Endothelial cell of umbilical vein (primary cell): ENCODE data around the gene MYO15A. TPM values are rescaled to one million over a fixed set of nuclear protein-coding genes. Genes with fewer than 3 reads are reported as not detected.

ENCODE experiments used
- BruUV-seq: library from RNA; stranded (reverse); fragments of 400-500 nt; replicated peaks from 2 replicates; lab custom pipeline; 2021; lab: Mats Ljungman, UMichigan
- CTCF ChIA-PET: fragments of 300-600, 350-600 bp; sonication (Branson Sonifier 250); formaldehyde crosslinking; loops from one replicate; lab custom pipeline; 2021; ENCODE audit warnings: antibody characterized with exemption, inconsistent platforms; lab: Charles Lee
- POLR2A ChIA-PET: fragments of 300-600, 350-600 bp; sonication (Branson Sonifier 250); formaldehyde crosslinking; loops from one replicate; lab custom pipeline; 2021; ENCODE audit warnings: antibody characterized with exemption, inconsistent platforms; lab: Charles Lee
- DNase-seq: peaks from one replicate; pipeline ENCODE4 v3.0.0-alpha.2; 2011; ENCODE audit warnings: low read depth, low spot score
- FAIRE-seq: peaks from 2 replicates; lab custom pipeline; 2011; peaks lifted over from hg19 to GRCh38; lab: Jason Lieb, UNC
- H2AFZ ChIP-seq: 2 replicates; pipeline ENCODE4 v1.6.0; 2012; ENCODE audit warnings: low read depth, low read length, control low read depth, inconsistent platforms
- H3K27ac ChIP-seq: 2 replicates; pipeline ENCODE4 v1.5.1; 2011; ENCODE audit warnings: low read depth, mild to moderate bottlenecking, control low read depth, low read length, moderate library complexity; ENCODE audit not compliant: insufficient read depth
- H3K27me3 ChIP-seq, 2 experiments: 2 replicates each; pipeline versions ENCODE4 v1.6.0 to v1.6.1; 2011; ENCODE audit warnings: low read length in 2 of 2, mixed read lengths in 1 of 2; ENCODE audit not compliant: control insufficient read depth in 2 of 2, insufficient read depth in 2 of 2
- H3K36me3 ChIP-seq, 2 experiments: 2 replicates in 1 of 2; 3 replicates in 1 of 2; pipeline ENCODE4 v1.5.1; 2011; ENCODE audit warnings: low read length in 2 of 2, mild to moderate bottlenecking in 1 of 2, moderate library complexity in 1 of 2; ENCODE audit not compliant: control insufficient read depth in 2 of 2, insufficient read depth in 2 of 2; ENCODE audit errors: extremely low read depth in 1 of 2
- H3K4me1 ChIP-seq: 3 replicates; pipeline ENCODE4 v1.5.1; 2011; ENCODE audit warnings: mild to moderate bottlenecking, low read length; ENCODE audit not compliant: control insufficient read depth, insufficient read depth; ENCODE audit errors: extremely low read depth
- H3K4me2 ChIP-seq: 2 replicates; pipeline ENCODE4 v1.6.1; 2011; ENCODE audit warnings: low read length, control low read depth, mixed read lengths; ENCODE audit not compliant: insufficient read depth
- H3K4me3 ChIP-seq, 3 experiments: fragments of 200-600 bp in 1 of 3; sonication (generic), shearing (Covaris generic) in 1 of 3; replicated peaks in 1 of 3; 2 replicates each; pipeline ENCODE4 v1.5.1; 2011 to 2016; ENCODE audit warnings: control low read depth in 3 of 3, low read length in 3 of 3, mild to moderate bottlenecking in 2 of 3, inconsistent platforms in 1 of 3, low read depth in 1 of 3, moderate library complexity in 1 of 3; ENCODE audit not compliant: insufficient read depth in 1 of 3
- H3K79me2 ChIP-seq: 2 replicates; pipeline ENCODE4 v1.6.0; 2012; ENCODE audit warnings: low read length, inconsistent platforms; ENCODE audit not compliant: control insufficient read depth, insufficient read depth
- H3K9ac ChIP-seq: replicated peaks from 2 replicates; pipeline ENCODE3; 2011; ENCODE audit warnings: low read length, control low read depth; ENCODE audit not compliant: insufficient read depth; ENCODE audit errors: extremely low read depth
- H3K9me1 ChIP-seq: replicated peaks from 3 replicates; pipeline ENCODE4 v1.6.0; 2011; ENCODE audit warnings: mild to moderate bottlenecking, low read length; ENCODE audit not compliant: control insufficient read depth, insufficient read depth; ENCODE audit errors: extremely low read depth
- H3K9me3 ChIP-seq: replicated peaks from 2 replicates; pipeline ENCODE4 v1.5.1; 2012; ENCODE audit warnings: low read length, inconsistent platforms; ENCODE audit not compliant: control insufficient read depth, insufficient read depth
- H4K20me1 ChIP-seq: replicated peaks from 2 replicates; pipeline ENCODE3; 2011; ENCODE audit warnings: mild to moderate bottlenecking, low read length; ENCODE audit not compliant: control insufficient read depth, insufficient read depth; ENCODE audit errors: extremely low read depth
- EZH2 ChIP-seq: IDR thresholded peaks from 2 replicates; pipeline ENCODE4 v1.6.1; 2012; ENCODE audit warnings: borderline replicate concordance, low read depth, mild to moderate bottlenecking, moderate library complexity, low read length, inconsistent platforms; ENCODE audit not compliant: severe bottlenecking
- FOS ChIP-seq: IDR thresholded peaks from 2 replicates; pipeline ENCODE4 v1.6.1; 2011; ENCODE audit warnings: mild to moderate bottlenecking, low read length, moderate library complexity, borderline replicate concordance; ENCODE audit not compliant: insufficient read depth
- GATA2 ChIP-seq: IDR thresholded peaks from 2 replicates; pipeline ENCODE4 v1.7.0; 2011; ENCODE audit warnings: low read depth, mild to moderate bottlenecking, moderate library complexity, mixed read lengths, low read length; ENCODE audit not compliant: insufficient read length, insufficient read depth
- JUN ChIP-seq: IDR thresholded peaks from 2 replicates; pipeline ENCODE4 v1.6.1; 2011; ENCODE audit warnings: borderline replicate concordance, low read depth; ENCODE audit not compliant: insufficient read length, insufficient read depth
- MYC ChIP-seq: IDR thresholded peaks from one replicate; pipeline ENCODE4 v1.6.1; 2011; ENCODE audit warnings: mild to moderate bottlenecking, low read depth, low read length
- POLR2A ChIP-seq: IDR thresholded peaks from 2 replicates; pipeline ENCODE4 v1.6.1; 2012; ENCODE audit warnings: low read depth, mild to moderate bottlenecking, control low read depth, low read length
- POLR2AphosphoS5 ChIP-seq: IDR thresholded peaks from 2 replicates; pipeline ENCODE4 v1.6.1; 2012; ENCODE audit warnings: low read depth, mild to moderate bottlenecking, control low read depth, low read length, moderate library complexity; ENCODE audit not compliant: insufficient read depth
- dilution Hi-C: fragments of 300-500 bp; cut with MboI; formaldehyde crosslinking; loops from one replicate; pipeline ENCODE4 v1.15.0; 2019; ENCODE audit warnings: low sequenced_read_pairs; ENCODE audit not compliant: extremely low pct_ligation_motif_present
- intact Hi-C: fragments of 100-400 bp; cut with micrococcal nuclease; formaldehyde crosslinking; loops from one replicate; pipeline ENCODE4 v1.10.0; 2022
- polyA plus RNA-seq, 4 experiments: library from polyadenylated mRNA; depleted of rRNA in 3 of 4; stranded (reverse) in 3 of 4; unstranded in 1 of 4; fragments of >200 nt; gene quantifications; 2 replicates each; pipeline versions ENCODE4 v1.2.1 to v1.2.3, GENCODE V29; 2011 to 2012; ENCODE audit warnings: missing spikeins in 1 of 4
- total RNA-seq: library from RNA; stranded (reverse); gene quantifications from 2 replicates; pipeline ENCODE4 v1.2.3, GENCODE V29; 2021
- TF ChIP-seq, protein P1 (sequence below): IDR thresholded peaks from 2 replicates; pipeline ENCODE4 v1.6.1; 2011; ENCODE audit not compliant: insufficient read depth, insufficient read length
- TF ChIP-seq, protein P2 (sequence below), 2 donors: IDR thresholded peaks; 1 replicate in 1 of 2; 2 replicates in 1 of 2; pipeline ENCODE4 v1.5.1; 2011; ENCODE audit warnings: low read length in 2 of 2, mild to moderate bottlenecking in 2 of 2, moderate library complexity in 2 of 2, control low read depth in 1 of 2, inconsistent platforms in 1 of 2, low read depth in 1 of 2; ENCODE audit not compliant: insufficient read depth in 1 of 2; ENCODE audit errors: extremely low read depth in 1 of 2

Gene MYO15A
- total and polyA plus RNA-seq, 2 donors (not counting 3 experiments of a cell fraction or from before 2014, with no cell fraction given) = 0.46 to 0.82 TPM

DNA sequence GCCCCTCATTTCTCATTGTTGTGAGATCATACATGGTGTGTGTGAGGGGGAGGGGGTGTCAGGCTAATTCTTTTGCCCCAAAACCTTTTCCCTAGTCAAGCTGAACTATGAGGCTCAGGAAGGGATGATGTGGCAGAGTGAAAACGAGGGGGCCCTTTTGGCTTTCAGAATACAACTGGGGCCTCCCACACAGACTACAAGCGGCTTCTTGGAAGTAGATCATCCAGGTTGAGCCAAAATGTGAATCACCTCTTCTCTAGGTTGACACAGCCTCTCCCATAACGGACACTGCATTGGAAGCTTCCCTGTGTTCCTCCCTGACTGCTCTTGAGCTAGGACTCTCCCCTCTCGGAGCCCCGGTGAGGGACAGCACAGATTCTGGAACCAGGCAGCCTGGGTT is 72.8 kb downstream of the MYO15A start:
- H3K9me1 ChIP-seq = no peaks in the 10 kb centered on the region
- intact Hi-C loops (no loop called here), dilution Hi-C loops (no loop called here)
- POLR2A ChIA-PET = no interaction called here
- CTCF ChIA-PET = interaction anchor here (3.4 kb wide), 1 partner anchor 41 kb away, joined by 16 read pairs; no protein-coding TSS in a partner anchor
- H3K36me3 ChIP-seq = no peaks in the 10 kb centered on the region
- no peak overlapping the region for H3K9ac ChIP-seq
- H3K4me2 ChIP-seq = no peak overlapping the region
- FAIRE-seq = no peak
- TF ChIP-seq, protein P1, sequence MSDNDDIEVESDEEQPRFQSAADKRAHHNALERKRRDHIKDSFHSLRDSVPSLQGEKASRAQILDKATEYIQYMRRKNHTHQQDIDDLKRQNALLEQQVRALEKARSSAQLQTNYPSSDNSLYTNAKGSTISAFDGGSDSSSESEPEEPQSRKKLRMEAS = no peak
- no peak for TF ChIP-seq GATA2
- no peak for TF ChIP-seq JUN
- TF ChIP-seq, protein P2, sequence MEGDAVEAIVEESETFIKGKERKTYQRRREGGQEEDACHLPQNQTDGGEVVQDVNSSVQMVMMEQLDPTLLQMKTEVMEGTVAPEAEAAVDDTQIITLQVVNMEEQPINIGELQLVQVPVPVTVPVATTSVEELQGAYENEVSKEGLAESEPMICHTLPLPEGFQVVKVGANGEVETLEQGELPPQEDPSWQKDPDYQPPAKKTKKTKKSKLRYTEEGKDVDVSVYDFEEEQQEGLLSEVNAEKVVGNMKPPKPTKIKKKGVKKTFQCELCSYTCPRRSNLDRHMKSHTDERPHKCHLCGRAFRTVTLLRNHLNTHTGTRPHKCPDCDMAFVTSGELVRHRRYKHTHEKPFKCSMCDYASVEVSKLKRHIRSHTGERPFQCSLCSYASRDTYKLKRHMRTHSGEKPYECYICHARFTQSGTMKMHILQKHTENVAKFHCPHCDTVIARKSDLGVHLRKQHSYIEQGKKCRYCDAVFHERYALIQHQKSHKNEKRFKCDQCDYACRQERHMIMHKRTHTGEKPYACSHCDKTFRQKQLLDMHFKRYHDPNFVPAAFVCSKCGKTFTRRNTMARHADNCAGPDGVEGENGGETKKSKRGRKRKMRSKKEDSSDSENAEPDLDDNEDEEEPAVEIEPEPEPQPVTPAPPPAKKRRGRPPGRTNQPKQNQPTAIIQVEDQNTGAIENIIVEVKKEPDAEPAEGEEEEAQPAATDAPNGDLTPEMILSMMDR (IDR thresholded peaks at IDR 0.05; ENCODE audit: extremely low read depth in 1 of 2, insufficient read depth in 1 of 2, low read depth in 1 of 2, low read length in 2 of 2) = no peak
- no peak for TF ChIP-seq EZH2
- TF ChIP-seq POLR2AphosphoS5 = no peak
- TF ChIP-seq FOS = no peak
- TF ChIP-seq MYC = no peak
- TF ChIP-seq POLR2A = no peak
- no peaks in the 10 kb centered on the region for H3K27me3 ChIP-seq
- no peaks in the 10 kb centered on the region for H3K9me3 ChIP-seq
- DNase-seq = no peak
- no peak overlapping the region for H3K27ac ChIP-seq
- peaks cover 25% of the 10 kb centered on the region for H3K79me2 ChIP-seq
- H3K4me3 ChIP-seq = no peak overlapping the region
- H3K4me1 ChIP-seq = peaks cover 22% of the 10 kb centered on the region
- no TSS peak for BruUV-seq
- H2AFZ ChIP-seq = no peak overlapping the region
- no peaks in the 10 kb centered on the region for H4K20me1 ChIP-seq
